Measurements from ENCODE around the gene PPIC.

- no peak for TF ChIP-seq CTCF (IDR thresholded peaks at IDR 0.05)
- no peak for TF ChIP-seq EZH2 (IDR thresholded peaks at IDR 0.05; ENCODE audit: borderline replicate concordance, insufficient read depth, low read depth, low read length, poor library complexity, severe bottlenecking)
These were observed 59.2 kb downstream of the PPIC start for GRCh38 chr5:122977319-122977718.
